ENCODE measurements around the gene SEMA4B. TPM values are rescaled to one million over a fixed set of nuclear protein-coding genes. Genes with fewer than 3 reads are reported as not detected.
A peak's percentile ranks its signal among the peaks of the same experiment; 100 is the strongest.

Gene SEMA4B
- total RNA-seq, 1 donor from 2014 or later = 30.2 TPM

DNA sequence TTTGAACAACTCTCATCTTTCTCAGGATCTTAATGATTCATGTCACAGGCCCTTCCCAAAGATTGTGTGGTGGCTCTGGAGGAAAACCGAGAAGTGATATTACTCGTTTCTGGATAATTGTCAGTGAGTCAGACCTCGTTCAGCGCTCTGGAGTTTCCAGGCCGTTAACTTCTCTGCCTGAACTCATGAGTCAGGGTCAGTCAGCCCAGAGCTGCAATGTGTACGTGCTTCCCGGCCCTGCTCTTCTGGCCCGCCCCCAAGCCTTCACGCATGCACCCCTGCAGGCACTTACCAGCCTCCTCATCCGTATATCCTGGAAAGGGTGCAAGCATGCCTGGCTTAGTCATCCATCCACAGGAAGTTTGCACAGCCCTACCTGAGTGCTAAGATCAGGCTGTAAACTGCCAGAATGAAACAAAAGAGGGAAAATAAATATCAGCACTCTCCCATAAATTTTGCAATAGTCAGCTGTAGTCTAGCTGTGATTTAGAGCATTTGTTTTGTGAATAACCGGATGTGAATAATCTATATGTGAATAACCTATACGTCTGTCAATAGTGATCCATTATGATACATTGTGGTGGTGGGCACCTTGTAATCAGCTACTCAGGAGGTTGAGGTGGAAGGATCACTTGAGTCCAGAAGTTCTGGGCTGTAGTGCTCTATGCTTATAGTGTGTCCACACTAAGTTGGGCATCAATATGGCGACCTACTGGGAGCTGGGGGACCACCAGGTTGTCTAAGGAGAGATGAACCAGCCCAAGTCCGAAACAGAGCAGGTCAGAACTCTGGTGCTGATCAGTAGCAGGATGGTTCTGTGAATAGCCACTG, 35.3 kb upstream of the SEMA4B start:
- peaks cover 3% of the 10 kb centered on the region for H3K9me3 Mint-ChIP-seq
- intact Hi-C loops (cut with micrococcal nuclease) = loop anchor here (1.0 to 5.0 kb wide), 3 partner anchors 18 to 66 kb away; partner anchors contain the start of genes CIB1, GDPGP1 and SEMA4B
- peak; percentile 16 for DNase-seq (ENCODE audit: low spot score)
- peak overlapping the region; percentile 77 for H3K27ac Mint-ChIP-seq
- H3K27me3 Mint-ChIP-seq (ENCODE audit: low read depth) = no peaks in the 10 kb centered on the region
- peaks cover 29% of the 10 kb centered on the region for H3K4me1 Mint-ChIP-seq (ENCODE audit: low read depth)
- H3K4me3 Mint-ChIP-seq (ENCODE audit: low read depth) = no peak overlapping the region
- H3K36me3 Mint-ChIP-seq (ENCODE audit: low read depth) = no peaks in the 10 kb centered on the region

- H3K9me3 Mint-ChIP-seq = peaks cover 3% of the 10 kb centered on the region
- peaks cover 25% of the 10 kb centered on the region for H3K4me1 Mint-ChIP-seq (ENCODE audit: low read depth)
- no peak overlapping the region for H3K4me3 Mint-ChIP-seq (ENCODE audit: low read depth)
- no peaks in the 10 kb centered on the region for H3K36me3 Mint-ChIP-seq (ENCODE audit: low read depth)
- no peak for DNase-seq (ENCODE audit: low spot score)
- no peaks in the 10 kb centered on the region for H3K27me3 Mint-ChIP-seq (ENCODE audit: low read depth)
- no peak overlapping the region for H3K27ac Mint-ChIP-seq
- intact Hi-C loops (cut with micrococcal nuclease) = loop anchor here (5.0 kb wide), 2 partner anchors 35 to 65 kb away; partner anchors contain the start of genes CIB1, GDPGP1 and SEMA4B
Measured at GRCh38 chr15:90167121-90167520, 34.0 kb upstream of the SEMA4B start.

DNA sequence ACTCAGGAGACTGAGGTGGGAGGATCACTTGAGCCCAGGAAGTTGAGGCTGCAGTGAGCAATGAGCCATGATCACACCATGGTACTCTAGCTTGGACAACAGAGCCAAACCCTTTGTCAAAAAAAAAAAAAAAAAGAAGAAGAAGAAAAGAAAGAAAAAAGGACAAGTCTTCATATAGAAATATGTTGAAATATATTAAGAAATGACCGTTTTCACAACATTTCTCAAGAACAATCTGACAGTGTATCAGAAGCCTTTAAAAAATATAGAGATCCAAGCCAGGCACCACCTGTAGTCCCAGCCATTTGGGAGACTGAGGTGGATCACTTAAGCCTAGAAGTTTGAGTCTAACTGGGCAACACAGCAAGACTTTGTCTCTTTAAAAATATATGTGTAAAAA, 29.5 kb upstream of the SEMA4B start:
- Mint-ChIP-seq H3K9me3 (peaks cover 3% of the 10 kb centered on the region), H3K27ac (no peak overlapping the region), H3K4me1 (ENCODE audit: low read depth) (peaks cover 7% of the 10 kb centered on the region), H3K36me3 (ENCODE audit: low read depth) (no peaks in the 10 kb centered on the region), H3K4me3 (ENCODE audit: low read depth) (no peak overlapping the region), H3K27me3 (ENCODE audit: low read depth) (no peaks in the 10 kb centered on the region)
- no peak for DNase-seq (ENCODE audit: low spot score)
- intact Hi-C loops (cut with micrococcal nuclease) = no loop called here

- DNase-seq (ENCODE audit: low spot score) = no peak
- H3K4me1 Mint-ChIP-seq (ENCODE audit: low read depth) = peaks cover 3% of the 10 kb centered on the region
- no peaks in the 10 kb centered on the region for H3K9me3 Mint-ChIP-seq
- intact Hi-C loops (cut with micrococcal nuclease) = no loop called here
- no peaks in the 10 kb centered on the region for H3K36me3 Mint-ChIP-seq (ENCODE audit: low read depth)
- no peaks in the 10 kb centered on the region for H3K27me3 Mint-ChIP-seq (ENCODE audit: low read depth)
- no peak overlapping the region for H3K27ac Mint-ChIP-seq
- H3K4me3 Mint-ChIP-seq (ENCODE audit: low read depth) = no peak overlapping the region
Measured at GRCh38 chr15:90173372-90173771, 27.8 kb upstream of the SEMA4B start.

- no peak overlapping the region for H3K27ac Mint-ChIP-seq
- H3K4me3 Mint-ChIP-seq (ENCODE audit: low read depth) = no peak overlapping the region
- DNase-seq (ENCODE audit: low spot score) = no peak
- peaks cover 4% of the 10 kb centered on the region for H3K27me3 Mint-ChIP-seq (ENCODE audit: low read depth)
- intact Hi-C loops (cut with micrococcal nuclease) = no loop called here
- peaks cover 12% of the 10 kb centered on the region for H3K4me1 Mint-ChIP-seq (ENCODE audit: low read depth)
- H3K9me3 Mint-ChIP-seq = no peaks in the 10 kb centered on the region
- no peaks in the 10 kb centered on the region for H3K36me3 Mint-ChIP-seq (ENCODE audit: low read depth)
Measured at GRCh38 chr15:90174140-90174875, 26.8 kb upstream of the SEMA4B start.

- Mint-ChIP-seq H3K4me3 (ENCODE audit: low read depth) (no peak overlapping the region), H3K36me3 (ENCODE audit: low read depth) (no peaks in the 10 kb centered on the region), H3K27ac (no peak overlapping the region), H3K4me1 (ENCODE audit: low read depth) (peaks cover 15% of the 10 kb centered on the region), H3K9me3 (no peaks in the 10 kb centered on the region), H3K27me3 (ENCODE audit: low read depth) (peaks cover 6% of the 10 kb centered on the region)
- DNase-seq (ENCODE audit: low spot score) = no peak
- intact Hi-C loops (cut with micrococcal nuclease) = loop anchor here (5.0 kb wide), 1 partner anchor 35 kb away; no protein-coding TSS in a partner anchor
Measured at GRCh38 chr15:90177012-90177411, 24.1 kb upstream of the SEMA4B start.

GRCh38 chr15:90178468-90179435, 22.4 kb upstream of the SEMA4B start:
- DNase-seq (ENCODE audit: low spot score) = no peak
- Mint-ChIP-seq H3K36me3 (ENCODE audit: low read depth) (no peaks in the 10 kb centered on the region), H3K27me3 (ENCODE audit: low read depth) (peaks cover 6% of the 10 kb centered on the region), H3K4me1 (ENCODE audit: low read depth) (peaks cover 17% of the 10 kb centered on the region), H3K27ac (peak overlapping the region; percentile 14), H3K9me3 (no peaks in the 10 kb centered on the region), H3K4me3 (ENCODE audit: low read depth) (no peak overlapping the region)
- intact Hi-C loops (cut with micrococcal nuclease) = loop anchor here (5.0 kb wide), 1 partner anchor 36 kb away; no protein-coding TSS in a partner anchor

DNA sequence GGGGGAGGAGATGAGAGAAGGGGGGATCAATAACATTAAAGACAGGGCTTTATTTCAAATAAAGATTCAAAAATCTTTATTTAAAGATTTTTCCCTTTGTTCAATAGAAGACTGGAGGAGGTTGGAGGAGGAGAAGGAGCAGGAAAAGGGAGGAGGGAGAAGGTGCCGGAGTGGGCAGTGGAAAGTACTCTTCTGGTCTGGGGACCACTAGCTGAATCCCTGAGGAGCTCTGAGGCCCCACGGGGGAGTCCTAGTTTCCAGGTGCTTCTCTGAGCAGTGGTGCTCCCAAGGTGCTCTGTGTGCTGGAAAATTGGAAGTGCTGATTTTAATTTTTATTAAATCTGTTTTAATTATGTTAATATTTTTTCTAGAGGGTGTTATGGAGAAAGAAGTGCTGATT, 19.4 kb upstream of the SEMA4B start:
- Mint-ChIP-seq H3K4me1 (ENCODE audit: low read depth) (peaks cover 29% of the 10 kb centered on the region), H3K27me3 (ENCODE audit: low read depth) (peaks cover 6% of the 10 kb centered on the region), H3K36me3 (ENCODE audit: low read depth) (peaks cover 4% of the 10 kb centered on the region), H3K27ac (no peak overlapping the region), H3K4me3 (ENCODE audit: low read depth) (no peak overlapping the region), H3K9me3 (no peaks in the 10 kb centered on the region)
- DNase-seq (ENCODE audit: low spot score) = no peak
- intact Hi-C loops (cut with micrococcal nuclease) = no loop called here

DNA sequence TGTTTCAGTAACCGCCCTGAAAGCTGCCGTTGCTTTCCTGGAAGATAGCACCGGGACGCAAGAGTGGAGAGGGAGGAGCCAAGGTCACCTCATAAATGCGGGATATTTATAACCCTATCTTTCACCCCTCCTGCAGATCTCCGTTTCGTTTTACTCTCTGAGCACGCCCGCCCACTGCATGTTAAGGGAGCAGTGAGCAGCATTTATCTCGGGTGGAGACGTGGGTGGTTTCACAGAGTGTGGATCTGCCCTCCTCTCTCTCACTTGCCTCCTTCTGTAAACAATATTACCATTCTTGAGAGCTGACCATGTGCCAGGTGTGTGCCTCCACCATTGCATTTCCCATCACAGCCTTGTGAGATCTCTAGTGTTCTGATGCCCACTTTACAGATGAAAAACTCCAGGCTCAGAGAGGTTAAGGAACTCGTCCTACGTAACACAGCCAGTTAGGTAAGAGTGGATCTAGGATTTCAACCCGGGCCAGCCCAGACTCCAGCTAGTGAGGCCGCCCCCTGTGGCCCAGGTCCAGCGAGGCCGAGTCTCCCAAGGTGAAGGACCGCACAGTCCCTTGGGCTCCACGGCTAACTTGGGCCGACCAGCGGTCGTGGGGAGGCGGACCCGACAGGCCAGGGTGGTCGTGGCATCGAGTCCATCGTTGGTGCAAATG, 16.9 kb upstream of the SEMA4B start:
- peaks cover 4% of the 10 kb centered on the region for H3K36me3 Mint-ChIP-seq (ENCODE audit: low read depth)
- H3K4me1 Mint-ChIP-seq (ENCODE audit: low read depth) = peaks cover 27% of the 10 kb centered on the region
- DNase-seq (ENCODE audit: low spot score) = no peak
- H3K27ac Mint-ChIP-seq = peak overlapping the region; percentile 46
- intact Hi-C loops (cut with micrococcal nuclease) = loop anchor here (1.0 kb wide), 1 partner anchor 19 kb away; no protein-coding TSS in a partner anchor
- H3K27me3 Mint-ChIP-seq (ENCODE audit: low read depth) = peaks cover 2% of the 10 kb centered on the region
- peak overlapping the region; percentile 75 for H3K4me3 Mint-ChIP-seq (ENCODE audit: low read depth)
- no peaks in the 10 kb centered on the region for H3K9me3 Mint-ChIP-seq

DNA sequence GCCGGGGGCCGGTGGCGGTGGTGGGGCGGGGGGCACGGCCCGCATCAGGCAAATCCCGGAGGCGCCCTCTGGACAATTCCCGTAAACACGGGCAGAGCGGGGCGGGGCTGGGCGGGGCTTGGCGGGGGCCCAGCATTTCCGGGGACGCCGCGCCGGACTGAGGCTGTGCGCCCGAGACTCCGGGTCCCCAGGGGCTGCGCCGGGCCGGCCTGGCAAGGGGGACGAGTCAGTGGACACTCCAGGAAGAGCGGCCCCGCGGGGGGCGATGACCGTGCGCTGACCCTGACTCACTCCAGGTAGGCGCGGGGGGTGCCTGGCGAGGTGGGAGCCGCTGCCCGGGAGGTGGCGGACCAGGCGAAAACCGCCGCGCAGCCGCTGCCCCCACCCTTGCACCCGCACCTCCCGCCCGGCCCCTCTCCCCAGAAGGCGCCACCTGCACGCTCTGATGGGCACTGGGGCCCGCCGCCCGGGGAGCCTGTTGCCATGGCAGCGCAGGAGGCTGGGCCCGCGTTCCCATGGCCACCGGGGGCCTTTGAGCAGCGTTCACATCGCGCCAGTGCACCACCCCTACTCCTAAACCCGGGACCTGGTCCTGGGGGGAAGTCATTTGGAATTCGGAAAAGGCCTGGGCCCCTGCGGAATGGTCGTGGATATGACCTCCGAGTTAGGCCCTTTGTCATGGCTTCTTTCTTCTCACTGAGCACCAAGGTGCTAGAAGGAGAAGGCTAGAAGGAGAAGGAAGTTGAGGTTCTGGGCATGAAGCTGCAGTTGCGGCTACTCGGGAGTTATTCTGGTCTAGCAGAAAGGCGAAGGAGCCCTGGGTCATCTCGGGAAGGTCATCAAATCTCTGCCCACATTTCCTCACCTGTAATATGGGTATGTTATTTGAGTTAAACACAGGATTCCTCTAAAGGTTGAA, 16.1 kb upstream of the SEMA4B start:
- Mint-ChIP-seq H3K4me1 (ENCODE audit: low read depth) (peaks cover 23% of the 10 kb centered on the region), H3K9me3 (no peaks in the 10 kb centered on the region), H3K4me3 (ENCODE audit: low read depth) (peak overlapping the region; percentile 86), H3K27ac (peak overlapping the region; percentile 68), H3K27me3 (ENCODE audit: low read depth) (no peaks in the 10 kb centered on the region), H3K36me3 (ENCODE audit: low read depth) (peaks cover 4% of the 10 kb centered on the region)
- peak; percentile 46 for DNase-seq (ENCODE audit: low spot score)
- intact Hi-C loops (cut with micrococcal nuclease) = loop anchor here (1.0 kb wide), 1 partner anchor 20 kb away; no protein-coding TSS in a partner anchor

DNA sequence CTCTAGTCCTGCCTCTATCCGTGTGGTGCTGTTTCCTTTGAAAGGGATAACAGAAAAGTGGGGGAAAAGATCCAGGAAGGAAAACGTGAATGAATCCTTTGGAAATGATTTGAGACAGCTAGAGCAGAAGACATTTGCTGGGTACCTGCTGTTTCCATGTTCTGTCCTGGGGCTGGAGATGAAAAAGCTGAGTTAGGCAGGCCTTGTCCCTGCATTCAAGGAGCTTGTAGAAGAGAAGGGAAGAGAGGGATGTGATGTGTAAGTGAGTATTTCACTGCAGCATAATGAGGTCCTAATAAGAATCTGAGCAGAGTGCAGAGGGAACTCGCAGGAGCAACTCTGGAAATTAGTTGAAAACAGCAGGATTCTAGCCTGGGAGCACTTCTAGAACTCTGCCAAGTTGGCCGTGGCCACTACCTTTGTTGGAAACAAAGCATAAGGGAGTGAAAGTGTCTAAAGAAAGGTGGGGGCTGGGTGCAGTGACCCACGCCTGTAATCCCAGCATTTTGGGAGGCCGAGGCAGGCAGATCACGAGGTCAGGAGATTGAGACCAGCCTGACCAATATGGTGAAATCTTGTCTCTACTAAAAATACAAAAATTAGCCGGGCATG, 13.8 kb upstream of the SEMA4B start:
- no peaks in the 10 kb centered on the region for H3K9me3 Mint-ChIP-seq
- DNase-seq (ENCODE audit: low spot score) = no peak
- H3K27ac Mint-ChIP-seq = no peak overlapping the region
- intact Hi-C loops (cut with micrococcal nuclease) = no loop called here
- no peaks in the 10 kb centered on the region for H3K27me3 Mint-ChIP-seq (ENCODE audit: low read depth)
- H3K4me3 Mint-ChIP-seq (ENCODE audit: low read depth) = no peak overlapping the region
- H3K4me1 Mint-ChIP-seq (ENCODE audit: low read depth) = peaks cover 36% of the 10 kb centered on the region
- H3K36me3 Mint-ChIP-seq (ENCODE audit: low read depth) = peaks cover 4% of the 10 kb centered on the region

Measured in activated T-helper 2 cell treated with anti-CD3 and anti-CD28 coated beads, Interferon-gamma antibody, Interleukin-2, Interleukin-4, amounts not matched to agents 10 μg/mL and 5 μg/mL and 100 μg/mL, durations not matched to agents 14 hours and 24 hours and 36 hours (primary cell).